Measurements from ENCODE around the gene METTL1.

METTL1 gene

DNA sequence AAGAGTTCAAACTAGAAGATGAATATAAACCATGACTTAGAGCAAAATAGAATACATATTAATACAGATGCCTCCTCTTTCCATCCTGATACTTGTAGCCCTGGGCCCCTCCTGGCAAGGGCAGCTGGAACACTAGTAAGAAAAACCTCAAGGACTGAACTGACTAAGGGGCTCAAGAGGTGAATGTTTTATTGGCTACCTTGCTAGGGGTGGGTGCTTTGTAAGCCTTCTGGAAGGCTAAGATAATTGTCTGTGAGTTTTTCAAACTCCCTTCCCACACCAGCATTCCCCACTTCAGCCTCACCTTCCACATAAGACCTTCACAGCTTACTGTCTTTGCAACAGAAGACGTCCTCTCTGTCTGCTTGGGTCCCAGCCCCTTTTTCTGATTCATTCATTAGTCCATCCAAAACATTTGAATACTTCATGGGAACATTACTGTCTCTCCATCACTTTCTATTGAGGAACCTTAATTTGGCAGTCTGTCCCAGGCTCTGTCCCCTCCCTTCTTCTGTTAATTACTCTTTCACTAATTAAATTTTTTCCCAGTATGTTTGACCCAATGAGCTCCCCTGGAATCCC lies 18.1 kb downstream of the METTL1 start:
- no peak for DNase-seq (ENCODE audit: low read depth)

DNA sequence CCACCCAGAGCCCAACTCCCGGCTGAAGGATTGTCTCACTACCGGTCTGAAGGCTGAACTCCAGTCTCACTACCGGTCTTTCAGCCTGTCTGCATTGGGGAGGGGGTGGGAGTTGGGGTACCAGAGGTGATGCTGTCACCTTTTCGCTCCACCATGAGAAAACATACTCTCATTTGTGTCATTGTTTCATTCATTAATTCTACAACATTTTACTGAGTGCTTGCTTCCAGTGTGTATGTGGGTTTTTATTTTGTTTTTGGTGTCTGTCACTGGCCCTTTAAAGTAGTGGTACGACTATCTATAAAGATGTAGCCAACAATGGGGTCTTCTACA lies 19.3 kb downstream of the METTL1 start:
- DNase-seq (ENCODE audit: low read depth) = no peak

DNA sequence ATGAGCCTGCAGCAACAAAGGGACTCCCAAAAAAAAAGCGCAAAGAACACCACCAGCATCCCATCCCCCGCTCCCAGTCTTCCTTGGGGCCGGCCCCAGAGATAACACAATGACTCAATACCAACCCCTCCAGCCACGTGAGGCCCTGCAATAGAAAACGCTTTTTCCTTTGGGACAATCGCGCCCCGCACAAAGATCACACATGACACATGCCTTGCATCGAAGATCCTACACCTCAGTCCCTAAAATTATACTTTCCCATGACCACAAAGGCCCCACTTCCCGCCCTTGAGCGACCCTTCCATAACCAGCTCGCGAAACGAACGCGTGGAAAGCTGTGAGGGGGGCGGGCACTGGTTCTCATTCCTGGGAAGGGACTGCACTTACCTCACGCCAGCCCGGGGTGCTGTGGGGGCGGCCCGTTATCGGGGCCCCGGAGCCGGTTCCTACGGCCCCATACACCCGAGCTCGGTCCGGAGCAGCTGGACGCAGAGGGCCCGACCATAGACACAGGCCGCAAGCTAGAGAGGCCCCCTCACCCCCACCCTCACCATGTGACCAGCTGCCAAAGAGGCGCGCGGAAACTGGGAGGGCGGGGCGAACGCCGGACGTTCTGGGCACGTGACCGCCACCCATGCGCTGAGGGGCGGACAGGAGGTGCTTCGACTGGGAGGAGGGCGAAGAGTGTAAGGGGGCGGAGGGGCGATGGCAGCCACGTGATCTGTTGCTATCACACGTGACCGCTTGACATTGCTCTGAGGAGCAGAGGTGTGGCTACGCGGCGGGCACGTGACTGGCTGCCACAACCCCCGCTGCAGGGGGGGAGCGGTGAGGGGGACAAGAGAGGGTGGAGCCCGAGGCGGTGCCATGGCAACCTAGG lies 19.9 kb downstream of the METTL1 start, which contains the start of gene CDK4:
CDK4 (minus strand) TSS at position 523 of the 880 bp plus-strand sequence. CDS start 593 bp downstream, outside the sequence.
- peak; percentile 99 for DNase-seq (ENCODE audit: low read depth)

DNA sequence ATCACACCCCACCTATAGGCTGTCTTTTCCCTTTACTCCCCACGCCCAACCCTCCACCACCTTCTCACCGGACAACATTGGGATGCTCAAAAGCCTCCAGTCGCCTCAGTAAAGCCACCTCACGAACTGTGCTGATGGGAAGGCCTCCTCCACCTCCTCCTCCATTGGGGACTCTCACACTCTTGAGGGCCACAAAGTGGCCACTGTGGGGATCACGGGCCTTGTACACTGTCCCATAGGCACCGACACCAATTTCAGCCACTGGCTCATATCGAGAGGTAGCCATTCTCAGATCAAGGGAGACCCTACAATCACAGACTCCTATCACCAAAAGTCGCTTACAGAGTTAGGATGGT lies 20.5 kb downstream of the METTL1 start:
- DNase-seq (ENCODE audit: low read depth) = no peak

DNA sequence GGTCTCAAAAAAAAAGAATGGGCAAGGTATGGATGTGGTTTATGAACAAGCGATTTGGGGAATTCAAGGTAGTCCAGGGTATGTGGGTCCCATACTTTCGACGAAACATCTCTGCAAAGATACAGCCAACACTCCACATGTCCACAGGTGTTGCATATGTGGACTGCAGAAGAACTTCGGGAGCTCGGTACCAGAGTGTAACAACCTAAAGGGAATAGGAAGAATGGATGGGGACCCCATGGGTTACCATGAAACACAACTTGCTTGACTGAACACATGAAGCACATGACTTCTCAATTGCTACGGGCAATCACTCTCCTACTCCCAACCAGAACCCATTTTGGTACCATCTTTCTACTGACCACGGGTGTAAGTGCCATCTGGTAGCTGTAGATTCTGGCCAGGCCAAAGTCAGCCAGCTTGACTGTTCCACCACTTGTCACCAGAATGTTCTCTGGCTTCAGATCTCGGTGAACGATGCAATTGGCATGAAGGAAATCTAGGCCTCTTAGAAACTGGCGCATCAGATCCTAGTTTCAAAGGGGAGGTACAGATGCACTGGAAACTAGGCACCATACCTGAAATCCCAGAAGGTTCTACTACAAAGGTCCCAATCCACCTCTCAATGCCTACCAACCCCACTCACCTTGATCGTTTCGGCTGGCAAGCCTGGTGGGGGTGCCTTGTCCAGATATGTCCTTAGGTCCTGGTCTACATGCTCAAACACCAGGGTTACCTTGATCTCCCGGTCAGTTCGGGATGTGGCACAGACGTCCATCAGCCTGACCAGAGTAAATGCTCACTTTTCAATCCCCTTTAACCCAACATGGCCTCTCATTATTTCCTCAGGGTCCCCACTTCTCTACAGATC lies 21.1 kb downstream of the METTL1 start:
- no peak for DNase-seq (ENCODE audit: low read depth)

DNA sequence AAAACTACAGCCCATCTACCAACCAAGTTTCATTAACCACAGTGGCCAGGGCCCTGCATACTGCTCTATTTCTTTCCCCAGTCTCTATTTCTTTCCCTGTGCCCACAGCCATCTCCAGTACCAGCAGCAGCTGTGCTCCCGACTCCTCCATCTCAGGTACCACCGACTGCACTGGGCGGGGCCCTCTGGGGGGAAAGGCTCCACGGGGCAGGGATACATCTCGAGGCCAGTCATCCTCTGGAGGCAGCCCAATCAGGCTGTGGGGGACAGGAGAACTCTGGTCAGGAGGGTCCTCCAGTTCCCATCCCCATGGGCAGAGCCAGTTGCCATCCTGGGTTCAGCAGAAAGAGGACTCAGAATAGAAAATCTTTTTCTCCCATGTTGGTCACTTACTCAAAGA lies 22.8 kb downstream of the METTL1 start:
- DNase-seq (ENCODE audit: low read depth) = no peak

DNA sequence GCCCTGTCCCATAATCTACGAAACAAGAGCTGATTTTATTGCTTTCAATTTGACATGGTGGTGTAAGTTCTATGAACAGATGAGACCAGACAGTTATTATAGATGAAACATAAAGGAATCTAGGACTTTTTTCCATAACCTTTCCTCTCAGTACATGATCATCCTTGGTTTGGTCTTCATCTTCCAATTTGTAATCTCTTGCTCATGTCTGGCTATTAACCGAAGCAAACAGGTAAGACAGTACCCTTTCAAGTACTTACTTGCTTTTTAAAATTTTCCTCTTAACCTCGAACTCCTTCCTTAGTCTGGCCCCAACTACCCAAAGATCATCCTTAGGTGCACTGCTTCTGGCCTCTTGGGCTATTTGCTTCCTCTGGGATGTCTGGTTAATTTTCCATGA lies 25.9 kb downstream of the METTL1 start:
- DNase-seq (ENCODE audit: low read depth) = no peak

DNA sequence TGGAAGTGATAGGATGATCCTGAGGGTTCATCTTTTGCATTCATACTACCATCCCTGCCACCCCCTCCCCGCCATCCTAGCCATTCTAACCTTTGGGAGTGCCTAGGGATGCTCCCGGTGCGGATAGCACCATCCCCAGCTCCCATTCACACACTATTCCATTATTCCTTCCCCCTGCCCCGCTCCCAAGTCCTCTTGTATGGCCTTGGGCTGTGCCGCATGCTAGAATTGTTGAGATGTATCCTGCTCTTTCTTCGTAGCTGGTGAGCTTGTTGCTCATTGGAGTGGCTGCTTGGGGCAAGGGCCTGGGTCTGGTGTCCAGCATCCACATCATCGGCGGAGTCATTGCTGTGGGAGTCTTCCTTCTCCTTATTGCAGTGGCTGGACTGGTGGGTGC lies 26.4 kb downstream of the METTL1 start:
- DNase-seq (ENCODE audit: low read depth) = no peak

DNA sequence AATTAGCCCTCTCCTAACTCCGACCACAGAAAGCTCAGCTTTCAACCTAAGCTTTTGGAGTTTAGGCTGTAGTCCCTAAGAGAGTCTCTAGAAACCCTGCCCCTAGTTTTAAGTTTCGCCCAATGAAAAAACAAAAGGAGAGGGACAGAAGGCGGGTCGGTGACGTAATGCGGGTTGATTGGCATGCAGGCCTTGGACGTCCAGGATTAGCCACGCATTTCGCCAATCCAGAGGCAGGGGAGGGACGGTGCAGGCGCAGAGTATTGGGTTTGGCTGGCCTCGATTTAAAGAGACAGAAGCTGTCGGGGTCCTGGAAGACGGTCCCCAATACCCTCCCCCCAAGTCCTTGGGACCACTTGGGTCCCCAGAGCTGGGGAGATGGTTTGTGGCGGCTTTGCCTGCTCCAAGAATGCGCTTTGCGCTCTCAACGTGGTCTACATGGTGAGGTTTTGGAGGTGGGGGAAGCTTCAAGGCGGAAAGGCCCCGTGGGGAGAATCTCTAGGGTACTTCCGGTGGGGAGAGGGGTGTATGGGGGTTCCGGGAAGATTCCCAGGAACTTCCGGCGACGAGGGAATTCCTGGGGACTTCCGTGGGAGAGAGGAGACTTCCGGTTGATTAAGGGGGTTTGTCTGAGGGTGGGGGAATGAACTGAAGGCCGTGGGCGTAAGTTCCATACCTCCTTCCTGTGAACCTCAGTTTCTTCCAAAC lies 27.0 kb downstream of the METTL1 start, which contains the start of gene TSPAN31:
TSPAN31 (plus strand) TSS at position 263 of the 708 bp plus-strand sequence; CDS start at position 379, 116 bp downstream.
- DNase-seq (ENCODE audit: low read depth) = peak; percentile 99

DNA sequence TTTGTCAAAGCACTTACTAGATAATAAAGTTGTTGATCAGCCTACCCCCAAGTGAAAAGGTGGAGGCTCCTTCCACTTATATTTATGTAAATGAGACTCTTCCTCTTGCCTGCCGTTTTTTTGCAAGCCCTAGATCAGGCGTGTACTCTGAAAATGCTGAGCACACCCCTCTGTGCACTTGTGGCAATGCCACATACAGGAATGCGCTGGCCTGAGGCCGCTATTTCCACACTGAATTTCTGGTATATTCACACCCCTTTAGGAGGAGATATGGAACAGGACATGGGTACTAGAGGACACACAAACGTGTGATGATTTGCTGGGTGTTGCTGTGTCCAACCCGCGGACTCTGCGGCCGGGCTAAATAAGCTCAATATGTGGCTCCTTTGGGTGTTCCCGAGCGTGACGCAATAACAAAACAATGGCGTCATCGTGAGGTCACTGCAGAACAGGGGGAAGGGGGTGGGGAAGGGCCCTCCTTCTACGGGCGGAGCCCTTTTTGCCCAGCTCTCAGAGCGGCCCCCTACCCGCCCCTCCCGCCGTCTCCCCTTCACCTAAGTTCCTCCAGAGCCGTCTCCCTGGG lies 27.6 kb downstream of the METTL1 start:
- DNase-seq (ENCODE audit: low read depth) = peak; percentile 79

DNA sequence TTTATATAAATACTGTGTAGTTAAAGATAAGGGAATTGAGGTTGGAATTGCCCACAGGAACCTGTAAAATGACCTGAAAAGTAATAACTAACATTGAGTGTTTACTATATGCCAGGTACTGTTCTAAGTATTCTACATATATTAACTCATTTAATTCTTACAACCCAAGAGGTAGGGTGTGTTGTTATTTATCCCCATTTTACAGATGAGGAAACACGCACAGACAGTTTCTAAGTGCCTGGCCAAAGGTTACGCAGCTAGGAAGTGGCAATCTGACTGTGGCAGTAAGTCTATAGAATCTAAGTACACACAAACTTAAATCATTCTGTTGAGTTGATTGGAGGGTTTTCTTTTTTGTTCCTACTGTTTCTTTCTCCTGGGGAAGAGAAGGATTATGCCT lies 28.1 kb downstream of the METTL1 start:
- DNase-seq (ENCODE audit: low read depth) = no peak

DNA sequence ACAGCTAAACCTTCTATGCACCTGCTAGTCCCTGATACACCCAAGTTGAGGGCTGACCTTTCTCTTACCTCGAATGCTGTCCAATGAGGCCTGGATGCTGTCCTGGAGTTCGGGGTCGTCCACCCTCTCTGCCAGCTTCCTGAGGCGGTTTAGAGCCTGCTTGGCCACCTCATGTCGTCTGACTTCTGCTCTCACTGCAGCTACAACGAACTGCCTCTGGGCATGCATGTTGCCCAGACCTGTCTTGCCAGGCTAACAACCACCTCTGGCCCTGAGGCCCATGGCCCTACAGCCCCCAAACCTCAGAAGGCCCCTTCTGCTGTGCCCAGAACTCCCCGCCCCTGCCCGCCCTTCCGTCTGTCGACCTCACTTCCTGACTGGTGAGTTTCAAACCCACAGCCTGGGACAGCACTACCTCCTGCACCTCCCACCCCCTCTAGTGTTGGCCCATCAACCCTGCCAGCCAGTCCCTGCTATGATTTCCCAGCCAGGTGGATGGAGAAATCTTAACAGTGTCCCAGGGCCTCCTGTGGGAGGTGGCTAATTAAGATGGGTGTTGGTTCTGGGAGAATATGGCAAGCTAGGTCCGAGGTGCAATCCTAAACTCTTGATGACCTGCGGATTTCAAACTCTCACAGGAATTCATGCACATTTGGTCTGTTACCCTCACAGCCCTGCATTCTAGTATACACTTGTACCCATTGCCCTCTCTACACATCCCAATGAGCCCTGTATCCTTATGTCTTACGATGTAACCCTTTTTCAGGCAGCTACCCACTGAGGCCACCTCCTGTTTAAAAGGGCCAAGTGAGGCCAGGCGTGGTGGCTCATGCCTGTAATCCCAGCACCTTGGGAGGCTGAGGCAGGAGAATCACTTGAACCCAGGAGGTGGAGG lies 29.8 kb downstream of the METTL1 start:
- no peak for DNase-seq (ENCODE audit: low read depth)

DNA sequence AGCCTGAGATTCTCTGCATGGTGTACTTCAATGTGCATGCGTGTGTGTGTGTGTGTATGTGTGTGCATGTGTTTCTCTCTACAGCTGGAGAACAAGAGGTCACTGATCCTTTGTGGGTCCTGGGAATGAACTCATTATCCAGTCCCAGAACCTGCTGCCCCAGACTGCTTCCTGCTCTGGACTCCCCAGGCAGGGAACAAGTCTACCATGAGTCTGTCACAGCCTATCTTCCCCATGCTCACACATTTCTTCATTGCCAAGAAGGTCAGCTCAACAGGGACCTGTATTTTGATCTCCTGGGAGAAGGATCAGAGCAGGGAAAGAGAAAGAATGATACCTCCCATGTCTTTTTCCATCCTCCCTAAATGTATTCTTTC lies 30.5 kb downstream of the METTL1 start:
- no peak for DNase-seq (ENCODE audit: low read depth)

DNA sequence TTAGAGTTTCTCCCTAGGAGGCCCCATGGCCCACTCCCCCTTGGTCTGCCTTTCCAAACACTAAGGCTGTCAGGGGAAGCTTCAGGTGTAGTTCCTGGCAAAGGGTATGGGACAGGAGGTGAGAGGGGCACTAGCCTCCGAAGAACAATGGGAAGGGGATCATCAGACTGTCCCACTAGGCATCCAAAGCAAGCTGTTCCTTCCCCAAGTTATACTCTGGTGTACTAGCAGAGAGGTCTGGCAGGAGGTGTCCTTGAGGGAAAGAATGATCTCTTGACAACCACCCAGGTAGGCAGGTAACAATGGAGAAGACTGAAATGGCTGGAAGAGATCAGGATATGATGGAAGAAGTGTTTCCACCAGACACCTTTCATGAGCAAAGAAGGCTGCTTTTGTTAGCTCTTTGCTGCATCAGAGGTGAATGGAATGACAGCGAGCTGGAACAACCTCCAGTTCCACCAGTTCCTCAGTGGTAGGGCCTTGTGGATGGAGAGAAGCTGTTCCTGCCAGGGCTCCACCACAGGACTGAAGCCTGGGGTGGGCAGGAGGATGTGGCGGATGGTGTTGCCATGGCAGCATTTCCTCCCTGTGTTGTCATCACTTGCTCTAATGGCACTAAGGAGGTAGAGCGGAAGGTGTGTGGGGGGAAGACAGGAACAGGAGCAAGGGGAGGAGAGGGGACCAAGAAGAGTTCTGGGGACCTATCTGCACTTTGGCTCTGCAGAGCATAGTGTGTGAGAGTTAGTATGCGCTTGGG lies 31.1 kb downstream of the METTL1 start:
- DNase-seq (ENCODE audit: low read depth) = no peak

DNA sequence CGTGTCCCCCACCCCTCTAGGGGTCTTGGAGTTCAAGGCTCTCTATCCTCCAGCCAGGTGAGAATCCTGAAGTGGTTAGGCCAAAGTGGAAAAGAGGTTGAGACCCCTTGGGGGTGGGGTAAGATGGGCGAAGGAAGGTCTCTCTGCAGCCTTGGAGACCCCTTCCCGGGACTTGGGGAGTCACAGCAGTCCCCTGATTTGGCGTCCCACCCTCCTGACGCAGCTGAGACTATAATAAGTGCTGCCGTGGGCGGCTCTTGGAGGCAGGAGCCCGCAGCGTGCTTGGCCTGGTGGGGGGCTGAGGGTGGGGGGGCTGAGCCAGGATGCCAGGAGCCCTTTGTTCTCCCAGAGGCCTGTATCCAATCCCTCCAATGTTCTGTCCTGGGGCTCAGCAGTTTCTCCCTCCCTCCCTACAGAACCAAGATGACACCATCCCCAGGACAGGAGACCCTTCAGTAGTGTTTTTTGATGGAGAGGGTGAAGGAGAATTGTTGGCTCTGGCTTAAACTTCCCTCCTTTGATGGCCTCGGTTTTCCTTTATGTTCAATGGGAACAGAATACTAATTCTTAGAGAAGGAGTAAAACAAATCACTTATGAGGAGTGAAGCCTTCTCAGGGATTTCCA lies 31.9 kb downstream of the METTL1 start:
- DNase-seq (ENCODE audit: low read depth) = no peak

DNA sequence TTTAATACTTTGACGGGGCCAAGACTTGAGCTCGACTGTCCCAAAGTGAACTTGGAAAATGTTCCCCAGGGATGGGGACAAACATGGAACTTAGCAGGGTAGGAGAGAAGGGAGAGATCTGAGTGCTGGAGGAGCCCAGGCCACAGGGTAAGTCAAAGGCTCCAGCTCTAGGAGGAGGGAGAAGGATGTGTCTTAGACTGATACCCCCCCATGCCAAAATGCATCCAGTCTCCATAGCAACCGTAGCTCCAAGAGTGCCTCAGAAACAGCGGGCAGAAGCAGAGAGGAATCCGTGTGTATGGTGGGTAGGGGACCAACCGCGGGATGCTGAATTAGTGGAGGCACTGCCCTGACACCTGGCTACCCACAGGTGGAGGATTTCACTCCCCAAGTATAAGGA lies 32.5 kb downstream of the METTL1 start:
- DNase-seq (ENCODE audit: low read depth) = no peak

DNA sequence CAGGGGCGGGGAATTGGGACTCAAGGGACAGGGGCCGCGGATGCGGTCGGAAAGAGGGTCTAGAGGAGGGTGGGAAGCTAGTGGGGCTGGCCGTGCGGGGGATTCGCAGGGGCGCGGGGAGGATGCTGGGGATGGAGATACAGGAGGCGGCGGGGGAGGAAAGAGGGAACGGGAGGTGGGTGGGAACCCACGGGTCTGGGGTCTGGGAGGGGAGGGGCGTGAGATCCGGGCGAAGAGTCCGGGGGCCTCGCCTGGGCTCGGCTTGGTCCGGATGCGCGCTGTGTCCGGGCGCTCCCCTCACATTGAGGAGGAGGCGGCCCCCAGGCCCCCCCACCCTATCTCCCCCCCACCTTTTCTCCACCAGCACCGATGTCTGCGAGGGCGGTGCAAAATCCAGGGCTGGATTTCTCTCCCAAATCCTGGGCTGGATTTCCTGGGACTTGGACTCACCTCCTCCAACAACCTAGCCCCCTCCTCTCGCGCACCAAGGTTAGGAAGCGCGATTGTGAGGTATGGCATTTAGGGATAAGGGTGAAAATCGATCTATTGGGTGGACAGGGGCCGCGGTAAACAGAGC lies 33.2 kb downstream of the METTL1 start, which contains the start of gene AGAP2:
AGAP2 (minus strand) TSS at position 82 of the 577 bp plus-strand sequence. CDS start 496 bp downstream, outside the sequence.
- DNase-seq (ENCODE audit: low read depth) = no peak

DNA sequence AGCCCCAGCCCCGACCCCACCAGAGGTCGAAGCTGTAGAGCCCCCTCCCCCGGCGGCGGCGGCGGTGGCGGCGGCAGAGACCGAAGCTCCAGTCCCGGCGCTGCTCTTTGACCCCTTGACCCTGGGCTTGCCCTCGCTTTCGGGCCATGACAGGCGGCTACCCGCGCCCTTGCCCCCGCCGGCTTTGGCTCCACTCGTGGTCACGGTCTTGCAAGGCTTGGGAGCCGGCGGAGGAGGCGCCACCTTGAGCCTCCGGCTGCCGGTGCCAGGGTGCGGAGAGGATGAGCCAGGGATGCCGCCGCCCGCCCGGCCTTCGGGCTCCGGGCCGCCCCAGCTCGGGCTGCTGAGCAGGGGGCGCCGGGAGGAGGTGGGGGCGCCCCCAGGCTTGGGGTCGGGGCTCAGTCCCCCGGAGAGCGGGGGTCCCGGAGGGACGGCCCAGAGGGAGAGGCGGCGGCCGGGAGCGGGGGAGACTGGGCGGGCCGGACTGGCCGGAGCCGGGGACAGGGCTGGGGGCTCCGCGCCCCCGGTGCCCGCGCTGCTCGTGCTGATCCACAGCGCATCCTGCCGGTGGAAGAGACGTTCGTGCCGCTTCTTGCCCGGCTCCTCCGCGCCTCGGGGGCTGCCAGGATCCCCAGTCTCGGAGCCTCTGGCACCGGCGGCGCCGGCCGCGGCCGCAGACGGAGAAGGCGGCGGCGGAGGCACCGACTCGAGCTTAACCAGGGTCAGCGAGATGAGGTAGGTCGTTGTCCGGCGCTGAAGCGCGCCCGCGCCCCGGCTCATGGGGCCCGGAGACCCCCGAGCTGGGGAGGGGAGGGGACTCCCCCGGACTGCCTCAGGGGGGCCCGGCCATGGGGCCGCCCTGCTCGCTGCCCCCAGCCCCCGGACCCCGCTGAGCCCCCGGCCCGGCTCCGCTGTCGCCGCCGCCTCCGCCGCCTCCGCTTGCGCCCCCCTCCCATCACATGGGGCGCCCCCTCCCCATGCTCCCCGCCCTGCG lies 34.1 kb downstream of the METTL1 start:
- no peak for DNase-seq (ENCODE audit: low read depth)

Measured in stromal cell of bone marrow (primary cell).